Esophagus squamous epithelium (tissue), 5 donors: ENCODE measurements around the gene TTC21A. TPM values are rescaled to one million over a fixed set of nuclear protein-coding genes. Genes with fewer than 3 reads are reported as not detected.
A peak's percentile ranks its signal among the peaks of the same experiment; 100 is the strongest.

Source experiments
- DNase-seq: peaks from one replicate; lab custom pipeline; 2025; lab: John Stamatoyannopoulos, UW
- H3K27ac ChIP-seq, 4 donors: fragments of 200-600 bp; sonication (generic); one replicate each; pipeline ENCODE4 v1.5.1; 2016 to 2019; ENCODE audit warnings: mild to moderate bottlenecking in 1 of 4
- H3K27me3 ChIP-seq, 4 donors: fragments of 200-600 bp; sonication (generic); 1 replicate in 3 of 4; 2 replicates in 1 of 4; pipeline versions ENCODE4 v1.5.1 to v1.6.0; 2017 to 2021; ENCODE audit warnings: antibody characterized with exemption in 1 of 4
- H3K36me3 ChIP-seq, 3 donors: fragments of 200-600 bp; sonication (generic); one replicate each; pipeline ENCODE4 v1.5.1; 2016 to 2019
- H3K4me1 ChIP-seq, 3 donors: fragments of 200-600 bp; sonication (generic); one replicate each; pipeline ENCODE4 v1.5.1; 2017 to 2019
- H3K4me3 ChIP-seq, 4 donors: fragments of 200-600 bp; sonication (generic); 1 replicate in 3 of 4; 2 replicates in 1 of 4; pipeline ENCODE4 v1.5.1; 2016 to 2019; ENCODE audit warnings: mild to moderate bottlenecking in 2 of 4, moderate library complexity in 1 of 4
- H3K9me3 ChIP-seq, 3 donors: fragments of 200-600 bp; sonication (generic); one replicate each; pipeline ENCODE4 v1.5.1; 2016 to 2019
- CTCF ChIP-seq, 6 experiments: fragments of 450-650 bp in 4 of 6; fragments of 200-600 bp in 2 of 6; sonication (generic) in 2 of 6; IDR thresholded peaks; one replicate each; pipeline ENCODE4 v1.5.1; 2016 to 2019; ENCODE audit warnings: antibody characterized with exemption in 6 of 6, mild to moderate bottlenecking in 4 of 6, moderate library complexity in 4 of 6
- POLR2A ChIP-seq, 4 donors: fragments of 450-650 bp; IDR thresholded peaks; one replicate each; pipeline ENCODE4 v1.6.1; 2017; ENCODE audit warnings: antibody characterized with exemption in 4 of 4, mild to moderate bottlenecking in 4 of 4, moderate library complexity in 3 of 4
- WGBS, 2 donors: methylation state at CpG; one replicate each; pipeline ENCODE4 v1.1.5; 2018; 5-methylcytosine and 5-hydroxymethylcytosine counted together
- intact Hi-C: fragments of 100-400 bp; cut with DNase I; formaldehyde crosslinking; loops from one replicate; pipeline ENCODE4 v1.15.0; 2022
- total RNA-seq, 4 donors: library from RNA; depleted of rRNA; stranded (reverse); fragments of >200 nt; gene quantifications; one replicate each; pipeline ENCODE4 v1.1.0, GENCODE V29; 2016
- donor health status: DM: yes; HTN: yes; CAD: no.

Gene TTC21A
- total RNA-seq, 4 donors from 2014 or later, result 1.6 to 2.9 (median 2.5) TPM

GRCh38 chr3:39118931-39119660, 11.6 kb downstream of the TTC21A start:
- intact Hi-C loops, result no loop called here
- no peak for DNase-seq
- WGBS, 2 donors, result 70 to 84% methylated on average over 5 of the region's 5 CpGs

GRCh38 chr3:39121621-39122020, 14.1 kb downstream of the TTC21A start:
- WGBS, 2 donors, result 63 to 100% methylated on average over 2 of the region's 2 CpGs
- Histone ChIP-seq H3K27me3 (no peaks in the 10 kb centered on the region), H3K9me3 (no peaks in the 10 kb centered on the region), H3K36me3 (peaks cover 0 to 32% (median 0%) of the 10 kb centered on the region in 3 donors), H3K27ac (no peak overlapping the region), H3K4me1 (peaks cover 0 to 11% (median 0%) of the 10 kb centered on the region in 3 donors), H3K4me3 (no peak overlapping the region)
- intact Hi-C loops, result no loop called here
- DNase-seq, result no peak
- TF ChIP-seq POLR2A (IDR thresholded peaks at IDR 0.05) (no peak), CTCF (IDR thresholded peaks at IDR 0.05) (no peak)

More at GRCh38 chr3:39118931-39119660, 11.6 kb downstream of the TTC21A start:
- Histone ChIP-seq H3K9me3 (no peaks in the 10 kb centered on the region), H3K4me3 (no peak overlapping the region), H3K27ac (no peak overlapping the region), H3K36me3 (peaks cover 0 to 32% (median 0%) of the 10 kb centered on the region in 3 donors), H3K4me1 (no peaks in the 10 kb centered on the region), H3K27me3 (no peaks in the 10 kb centered on the region)
- no peak for TF ChIP-seq POLR2A (IDR thresholded peaks at IDR 0.05)

- Histone ChIP-seq H3K9me3 (no peaks in the 10 kb centered on the region), H3K27me3 (no peaks in the 10 kb centered on the region), H3K4me1 (peaks cover 0 to 13% (median 0%) of the 10 kb centered on the region in 3 donors), H3K36me3 (peaks cover 0 to 29% (median 0%) of the 10 kb centered on the region in 3 donors), H3K4me3 (no peak overlapping the region), H3K27ac (no peak overlapping the region)
- DNase-seq, result no peak
- intact Hi-C loops, result no loop called here
- WGBS, 2 donors, result 90 to 100% methylated on average over 1 of the region's 1 CpG
- no peak for TF ChIP-seq POLR2A (IDR thresholded peaks at IDR 0.05)
- TF ChIP-seq CTCF (IDR thresholded peaks at IDR 0.05), result no peak
Measured at GRCh38 chr3:39122813-39123212, 15.3 kb downstream of the TTC21A start.

- intact Hi-C loops, result loop anchor here (5.0 kb wide), 1 partner anchor 167 kb away; no protein-coding TSS in a partner anchor
- H3K27ac ChIP-seq, result no peak overlapping the region
- H3K4me1 ChIP-seq, result peaks cover 0 to 13% (median 0%) of the 10 kb centered on the region in 3 donors
- H3K27me3 ChIP-seq, result no peaks in the 10 kb centered on the region
- DNase-seq, result no peak
- 71 to 81% methylated on average over 1 to 4 of the region's 5 CpGs for WGBS, 2 donors
- H3K4me3 ChIP-seq, result no peak overlapping the region
- H3K36me3 ChIP-seq, result peaks cover 0 to 9% (median 0%) of the 10 kb centered on the region in 3 donors
- TF ChIP-seq CTCF (IDR thresholded peaks at IDR 0.05) (peak in 3 of 6 experiments; percentile 37 to 51 (median 48)), POLR2A (IDR thresholded peaks at IDR 0.05) (no peak)
- H3K9me3 ChIP-seq, result no peaks in the 10 kb centered on the region
Measured at GRCh38 chr3:39124876-39125840, 17.7 kb downstream of the TTC21A start.

GRCh38 chr3:39125841-39126500, 18.5 kb downstream of the TTC21A start:
- Histone ChIP-seq H3K36me3 (peaks cover 0 to 5% (median 0%) of the 10 kb centered on the region in 3 donors), H3K27me3 (no peaks in the 10 kb centered on the region), H3K9me3 (no peaks in the 10 kb centered on the region), H3K4me1 (peaks cover 0 to 22% (median 0%) of the 10 kb centered on the region in 3 donors), H3K27ac (no peak overlapping the region), H3K4me3 (no peak overlapping the region)
- WGBS, 2 donors, result 51 to 52% methylated on average over 9 to 12 of the region's 12 CpGs
- TF ChIP-seq POLR2A (IDR thresholded peaks at IDR 0.05), result no peak
- no peak for TF ChIP-seq CTCF (IDR thresholded peaks at IDR 0.05)
- intact Hi-C loops, result loop anchor here (5.0 kb wide), 1 partner anchor 166 kb away; no protein-coding TSS in a partner anchor
- DNase-seq, result no peak
